Psoas muscle (tissue), 8 donors: Measurements from ENCODE around the gene ABCF2. TPM values are rescaled to one million over a fixed set of nuclear protein-coding genes. Genes with fewer than 3 reads are reported as not detected.
A peak's percentile ranks its signal among the peaks of the same experiment; 100 is the strongest.

ENCODE experiments used
- ATAC-seq, 4 donors: fragments of 200-7000 bp; cut with Tn5 transposase; one replicate each; pipeline ENCODE4 v1.9.1; 2020; ENCODE audit warnings: moderate library complexity in 3 of 4, mild to moderate bottlenecking in 2 of 4
- DNase-seq, 2 donors: peaks; one replicate each; pipeline ENCODE4 v3.0.0-alpha.2; 2020
- H3K27ac ChIP-seq: fragments of 200-600 bp; one replicate; pipeline ENCODE4 v1.8.0; 2022
- H3K27me3 ChIP-seq, 3 donors: fragments of 200-600 bp in 1 of 3; one replicate each; pipeline versions ENCODE4 v1.6.1 to v1.8.0; 2013 to 2022; ENCODE audit warnings: low read length in 2 of 3, mild to moderate bottlenecking in 2 of 3, moderate library complexity in 1 of 3; ENCODE audit not compliant: insufficient read depth in 3 of 3
- H3K36me3 ChIP-seq, 2 donors: fragments of 200-600 bp in 1 of 2; one replicate each; pipeline versions ENCODE4 v1.6.1 to v1.8.0; 2013 to 2022; ENCODE audit warnings: low read depth in 1 of 2, mild to moderate bottlenecking in 1 of 2, moderate library complexity in 1 of 2; ENCODE audit not compliant: insufficient read depth in 1 of 2
- H3K4me1 ChIP-seq: fragments of 200-600 bp; one replicate; pipeline ENCODE4 v1.8.0; 2022
- H3K4me3 ChIP-seq: fragments of 200-600 bp; one replicate; pipeline ENCODE4 v1.8.0; 2022; ENCODE audit warnings: mild to moderate bottlenecking
- H3K9me3 ChIP-seq: fragments of 200-600 bp; one replicate; pipeline ENCODE4 v1.8.0; 2022
- WGBS, 3 donors: extraction: QIAGEN DNeasy Blood & Tissue Kit; methylation state at CpG; one replicate each; pipeline versions ENCODE4 v1.1.6 to v1.1.7; 2013; 5-methylcytosine and 5-hydroxymethylcytosine counted together
- intact Hi-C, 2 donors: fragments of 100-400 bp; cut with DNase I; formaldehyde crosslinking; loops; one replicate each; pipeline versions ENCODE4 v1.11.0 to v1.14.2; 2022
- polyA plus RNA-seq, 3 donors: library from polyadenylated mRNA; stranded (reverse); fragments of 200-250 nt; gene quantifications; one replicate each; pipeline ENCODE4 v1.2.3, GENCODE V29; 2013
- total RNA-seq, 4 donors: library from RNA; stranded (reverse); fragmentation: NEBNext Ultra II Directional in 2 of 4; extraction: Animal tissue kit (Norgen Biotek cat#: 25700) in 2 of 4; gene quantifications; one replicate each; pipeline versions ENCODE4 v1.2.1 to v1.2.4, GENCODE V29; 2021 to 2023
- TF ChIP-seq, protein P1 (sequence below): fragments of 200-600 bp; IDR thresholded peaks from one replicate; pipeline ENCODE4 v1.8.0; 2022; ENCODE audit warnings: antibody characterized with exemption
- donor health status: healthy with polysubstance abuse.
- donor health status: DM: no; HTN: no; CAD: no; lungs with moderate emphysema.
- donor health status: Bipolar disorder and iron deficiency.
- donor health status: healthy.
- donor health status: DM: yes; HTN: yes; CAD: no.
- donor health status: DM: no; HTN: no; CAD: no.
- donor health status: DM: no; HTN: no; CAD: no.
- donor health status: DM: yes; HTN: yes; CAD: no.

Gene ABCF2
- total and polyA plus RNA-seq, 7 donors: 35.7 to 94.0 (median 66.0) TPM

DNA sequence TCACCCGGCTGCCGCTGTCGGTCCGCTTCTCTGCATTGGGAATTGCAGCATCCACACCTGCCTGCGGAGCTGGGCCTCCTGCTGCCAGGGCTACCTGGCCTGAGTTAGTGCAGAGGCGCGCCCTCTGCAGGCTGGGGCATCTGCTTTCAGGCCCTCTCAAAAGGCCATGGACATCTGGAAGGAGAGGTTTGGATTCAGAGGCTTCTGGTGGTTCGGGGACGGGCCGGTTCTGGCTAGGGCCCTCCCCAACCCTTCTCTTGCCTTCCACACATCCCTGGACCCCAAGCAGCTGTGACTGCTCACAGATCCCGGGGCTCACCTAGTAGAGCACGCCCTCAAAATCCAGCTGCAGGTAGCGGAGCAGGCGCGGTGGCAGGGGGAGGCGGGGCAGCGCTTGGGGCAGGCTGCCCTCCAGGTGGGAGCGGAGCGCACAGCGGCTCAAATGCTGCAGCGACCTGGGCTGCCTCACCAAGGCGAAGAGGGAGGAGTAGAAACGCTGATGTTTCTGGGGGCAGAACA is 51.2 kb downstream of the ABCF2 start:
- Histone ChIP-seq H3K36me3 (peaks cover 0 to 16% of the 10 kb centered on the region in 2 donors), H3K9me3 (no peaks in the 10 kb centered on the region)

DNA sequence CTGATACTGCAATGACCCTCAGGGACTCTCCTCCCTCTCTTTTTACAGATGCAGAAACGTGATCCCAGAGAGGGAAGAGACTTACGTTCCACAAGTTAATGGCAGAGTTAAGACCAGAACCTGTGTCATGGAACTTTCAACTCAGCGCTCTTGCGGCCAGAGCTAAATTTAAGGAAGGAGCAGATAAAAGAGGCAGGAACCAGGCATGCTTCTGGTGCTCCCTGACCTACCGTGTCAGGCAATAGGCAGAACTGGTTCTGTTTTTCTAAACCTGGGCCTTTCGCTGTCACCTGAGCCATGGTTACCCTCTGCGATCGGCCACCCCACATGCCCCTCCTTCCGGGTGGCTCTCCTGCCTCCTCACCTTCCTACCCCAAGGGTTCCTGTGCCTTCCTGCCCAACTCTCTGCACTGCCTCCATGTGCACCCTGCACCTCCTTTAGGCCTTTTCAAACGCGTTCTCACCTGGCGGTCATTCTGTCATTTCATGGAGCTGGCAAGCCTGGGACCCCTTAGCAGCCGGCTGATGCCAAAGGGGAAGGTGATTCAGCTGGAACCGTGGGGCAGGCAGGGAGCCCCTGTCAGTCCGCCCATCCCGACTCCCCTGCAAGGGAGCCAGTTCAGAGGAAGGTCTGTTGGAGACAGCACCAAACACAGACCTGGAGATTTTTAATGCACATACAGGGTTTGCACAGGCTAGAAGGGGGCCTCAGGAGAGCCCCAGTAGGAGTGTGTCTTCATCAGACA is 51.8 kb downstream of the ABCF2 start:
- Histone ChIP-seq H3K4me3 (no peak overlapping the region), H3K4me1 (peaks cover 25% of the 10 kb centered on the region), H3K36me3 (peaks cover 0 to 12% of the 10 kb centered on the region in 2 donors), H3K9me3 (no peaks in the 10 kb centered on the region), H3K27ac (no peak overlapping the region), H3K27me3 (no peaks in the 10 kb centered on the region)
- DNase-seq: peak in 1 of 2 donors; percentile 27
- TF ChIP-seq, protein P1, sequence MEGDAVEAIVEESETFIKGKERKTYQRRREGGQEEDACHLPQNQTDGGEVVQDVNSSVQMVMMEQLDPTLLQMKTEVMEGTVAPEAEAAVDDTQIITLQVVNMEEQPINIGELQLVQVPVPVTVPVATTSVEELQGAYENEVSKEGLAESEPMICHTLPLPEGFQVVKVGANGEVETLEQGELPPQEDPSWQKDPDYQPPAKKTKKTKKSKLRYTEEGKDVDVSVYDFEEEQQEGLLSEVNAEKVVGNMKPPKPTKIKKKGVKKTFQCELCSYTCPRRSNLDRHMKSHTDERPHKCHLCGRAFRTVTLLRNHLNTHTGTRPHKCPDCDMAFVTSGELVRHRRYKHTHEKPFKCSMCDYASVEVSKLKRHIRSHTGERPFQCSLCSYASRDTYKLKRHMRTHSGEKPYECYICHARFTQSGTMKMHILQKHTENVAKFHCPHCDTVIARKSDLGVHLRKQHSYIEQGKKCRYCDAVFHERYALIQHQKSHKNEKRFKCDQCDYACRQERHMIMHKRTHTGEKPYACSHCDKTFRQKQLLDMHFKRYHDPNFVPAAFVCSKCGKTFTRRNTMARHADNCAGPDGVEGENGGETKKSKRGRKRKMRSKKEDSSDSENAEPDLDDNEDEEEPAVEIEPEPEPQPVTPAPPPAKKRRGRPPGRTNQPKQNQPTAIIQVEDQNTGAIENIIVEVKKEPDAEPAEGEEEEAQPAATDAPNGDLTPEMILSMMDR: no peak
- intact Hi-C loops: no loop called here
- ATAC-seq: no peak
- WGBS, 3 donors: 63 to 77% (median 63%) methylated on average over 16 of the region's 16 CpGs

More for the DNA sequence above, 51.2 kb downstream of the ABCF2 start:
- ATAC-seq (no peak), DNase-seq (peak in 1 of 2 donors; percentile 34)
- TF ChIP-seq, protein P1: no peak
- Histone ChIP-seq H3K27ac (no peak overlapping the region), H3K4me1 (peaks cover 25% of the 10 kb centered on the region), H3K27me3 (no peaks in the 10 kb centered on the region), H3K4me3 (no peak overlapping the region)
- intact Hi-C loops: no loop called here
- 76 to 85% (median 76%) methylated on average over 23 of the region's 23 CpGs for WGBS, 3 donors

DNA sequence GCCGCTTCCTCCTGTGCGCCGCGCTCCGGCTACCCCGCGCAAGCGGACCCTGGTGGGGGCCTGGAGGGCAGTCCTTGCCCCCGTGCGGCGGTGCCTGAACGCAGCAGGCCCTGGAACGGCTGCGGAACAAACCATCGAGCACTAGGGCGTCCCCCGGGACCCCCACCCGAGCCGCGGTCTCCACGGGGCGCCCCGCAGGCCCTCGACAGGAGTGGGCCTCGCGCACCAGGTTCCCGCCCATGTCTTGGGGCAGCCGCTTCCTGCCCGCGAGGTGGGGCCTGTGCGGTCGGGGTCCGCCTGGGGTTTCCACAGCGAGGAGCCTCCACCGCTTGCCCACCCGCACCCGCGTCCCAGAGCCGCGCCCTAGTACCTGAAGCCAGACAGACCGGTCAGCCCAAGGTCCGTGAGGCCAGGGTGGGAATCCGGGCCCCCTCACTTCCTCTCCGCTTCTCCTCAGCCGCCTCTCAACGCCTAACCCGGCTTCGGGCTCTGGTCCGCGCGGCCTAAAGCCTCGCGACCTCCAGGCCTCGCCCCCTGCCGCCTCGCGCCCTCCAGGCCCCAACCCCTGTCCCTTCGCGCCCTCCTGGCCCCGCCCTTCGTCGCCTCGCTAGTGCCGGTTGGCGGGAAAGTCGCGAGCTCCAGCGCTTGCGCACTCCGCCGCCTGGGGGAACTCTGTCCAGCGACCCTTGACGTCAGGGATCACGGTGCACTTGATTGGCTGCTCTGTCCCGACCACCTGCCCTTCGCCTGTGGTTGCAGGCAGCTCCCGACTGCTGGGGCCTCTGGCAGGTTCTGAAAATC is 52.6 kb downstream of the ABCF2 start:
- TF ChIP-seq, protein P1: no peak
- Histone ChIP-seq H3K4me3 (no peak overlapping the region), H3K27me3 (no peaks in the 10 kb centered on the region), H3K36me3 (peaks cover 0 to 12% of the 10 kb centered on the region in 2 donors), H3K9me3 (no peaks in the 10 kb centered on the region), H3K27ac (no peak overlapping the region), H3K4me1 (peaks cover 25% of the 10 kb centered on the region)
- peak; percentile 54 to 83 for DNase-seq
- peak; percentile 53 to 68 (median 58) for ATAC-seq
- intact Hi-C loops: loop anchor here in 1 of 2 donors (5.0 kb wide), 1 partner anchor 128 kb away; no protein-coding TSS in a partner anchor
- 64 to 74% (median 68%) methylated on average over 71 to 77 of the region's 77 CpGs for WGBS, 3 donors

DNA sequence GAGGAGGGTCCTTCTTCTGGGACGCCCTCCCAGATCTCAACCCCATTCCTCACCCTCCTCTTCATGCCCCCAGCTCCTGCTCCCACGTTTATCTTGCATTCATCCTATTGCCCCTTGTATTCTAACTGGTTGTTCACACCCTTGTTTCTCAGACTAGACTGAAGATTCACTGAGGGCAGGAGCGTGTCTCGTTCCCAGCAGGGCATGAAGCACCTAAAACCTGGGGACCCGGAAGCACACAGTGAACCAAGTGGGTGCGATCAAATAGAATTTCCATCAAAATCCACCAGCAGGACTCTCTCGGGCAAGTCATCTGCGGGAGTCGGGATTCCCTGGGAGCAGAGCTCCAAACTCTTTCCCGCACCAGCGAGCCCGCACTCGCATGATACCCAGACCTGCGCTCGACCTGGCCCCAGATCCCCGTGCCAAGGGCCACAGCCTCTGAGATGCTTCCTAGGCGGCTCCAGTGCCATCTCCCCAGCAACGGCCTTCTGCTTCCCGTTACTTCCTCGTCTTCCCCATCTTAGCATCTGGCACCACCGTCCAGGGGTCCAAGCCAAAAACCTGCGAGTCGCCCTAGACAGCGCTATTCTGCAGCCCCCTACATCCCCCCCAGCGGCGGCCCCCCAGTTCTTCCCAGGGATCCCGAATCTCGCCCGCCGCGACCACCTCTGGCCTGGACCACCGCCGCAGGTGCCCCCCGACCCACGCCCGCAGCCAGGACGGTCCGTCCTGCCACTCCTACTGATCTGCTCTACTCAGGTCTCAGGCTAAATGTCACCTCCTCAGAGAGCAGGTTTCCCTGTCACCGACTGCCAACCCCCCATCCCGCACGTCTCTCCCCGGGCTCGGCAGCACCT is 53.4 kb downstream of the ABCF2 start:
- H3K27me3 ChIP-seq: no peaks in the 10 kb centered on the region
- TF ChIP-seq, protein P1: no peak
- no peaks in the 10 kb centered on the region for H3K9me3 ChIP-seq
- 78 to 90% (median 83%) methylated on average over 39 to 43 of the region's 43 CpGs for WGBS, 3 donors
- peaks cover 0 to 12% of the 10 kb centered on the region in 2 donors for H3K36me3 ChIP-seq
- peak in 1 of 2 donors; percentile 56 for DNase-seq
- H3K4me1 ChIP-seq: peaks cover 29% of the 10 kb centered on the region
- ATAC-seq: no peak
- intact Hi-C loops: loop anchor here in 1 of 2 donors (1.0 to 5.0 kb wide), 2 partner anchors 49 to 129 kb away; no protein-coding TSS in a partner anchor
- no peak overlapping the region for H3K27ac ChIP-seq
- no peak overlapping the region for H3K4me3 ChIP-seq
